ENCODE measurements around the gene TSPAN3. TPM values are rescaled to one million over a fixed set of nuclear protein-coding genes. Genes with fewer than 3 reads are reported as not detected.

TSPAN3 gene
- total RNA-seq, 1 experiment from 2014 or later, result 140 TPM

DNA sequence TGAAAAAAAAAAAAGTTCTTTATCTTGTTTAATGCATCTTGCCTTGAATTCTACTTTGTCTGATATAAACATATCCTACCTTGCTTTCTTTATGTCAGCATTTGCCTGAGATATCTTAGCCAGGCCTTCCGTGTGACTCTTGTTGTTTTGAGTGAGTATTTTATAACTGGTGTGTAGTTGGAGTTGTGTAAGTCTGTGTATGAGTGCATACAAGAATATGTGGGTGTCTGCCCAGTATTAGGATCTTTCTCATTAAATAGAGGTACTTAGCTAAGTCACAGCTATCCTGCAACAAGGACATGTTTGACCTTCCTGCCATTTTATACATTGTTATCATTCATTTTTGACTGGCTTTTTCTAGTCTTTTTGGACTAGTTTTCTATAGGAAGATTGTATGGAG lies 22.5 kb upstream of the TSPAN3 start:
- no TSS peak for BruUV-seq (replicated peaks)
- Histone ChIP-seq H3K4me1 (ENCODE audit: insufficient read depth, low read length) (no peaks in the 10 kb centered on the region), H4K20me1 (ENCODE audit: low read length) (no peaks in the 10 kb centered on the region), H3K9ac (ENCODE audit: low read length) (no peak overlapping the region), H3K36me3 (ENCODE audit: low read depth, low read length) (no peaks in the 10 kb centered on the region), H3K4me3 (ENCODE audit: low read length) (no peak overlapping the region), H2AFZ (ENCODE audit: low read length) (no peak overlapping the region), H3K9me3 (ENCODE audit: low read length) (no peaks in the 10 kb centered on the region), H3K4me2 (ENCODE audit: low read length) (no peak overlapping the region), H3K27ac (ENCODE audit: low read length) (no peak overlapping the region), H3K79me2 (ENCODE audit: low read length) (no peaks in the 10 kb centered on the region), H3K27me3 (ENCODE audit: low read length) (no peaks in the 10 kb centered on the region), H3K9me2 (replicated peaks; ENCODE audit: low read length) (no peaks in the 10 kb centered on the region), H3F3A (ENCODE audit: low read length, unreplicated experiment) (no peaks in the 10 kb centered on the region)
- ATAC-seq (no peak), DNase-seq (no peak)
- ChIA-PET CTCF (no interaction called here), POLR2A (ENCODE audit: unreplicated experiment) (no interaction called here)
- intact Hi-C loops (cut with micrococcal nuclease), result no loop called here
- TF ChIP-seq EZH2 (IDR thresholded peaks at IDR 0.05; ENCODE audit: low read length, unreplicated experiment) (no peak), EZH2phosphoT487 (IDR thresholded peaks at IDR 0.05; ENCODE audit: borderline replicate concordance, low read length) (no peak)
- TF ChIP-seq, protein P1, sequence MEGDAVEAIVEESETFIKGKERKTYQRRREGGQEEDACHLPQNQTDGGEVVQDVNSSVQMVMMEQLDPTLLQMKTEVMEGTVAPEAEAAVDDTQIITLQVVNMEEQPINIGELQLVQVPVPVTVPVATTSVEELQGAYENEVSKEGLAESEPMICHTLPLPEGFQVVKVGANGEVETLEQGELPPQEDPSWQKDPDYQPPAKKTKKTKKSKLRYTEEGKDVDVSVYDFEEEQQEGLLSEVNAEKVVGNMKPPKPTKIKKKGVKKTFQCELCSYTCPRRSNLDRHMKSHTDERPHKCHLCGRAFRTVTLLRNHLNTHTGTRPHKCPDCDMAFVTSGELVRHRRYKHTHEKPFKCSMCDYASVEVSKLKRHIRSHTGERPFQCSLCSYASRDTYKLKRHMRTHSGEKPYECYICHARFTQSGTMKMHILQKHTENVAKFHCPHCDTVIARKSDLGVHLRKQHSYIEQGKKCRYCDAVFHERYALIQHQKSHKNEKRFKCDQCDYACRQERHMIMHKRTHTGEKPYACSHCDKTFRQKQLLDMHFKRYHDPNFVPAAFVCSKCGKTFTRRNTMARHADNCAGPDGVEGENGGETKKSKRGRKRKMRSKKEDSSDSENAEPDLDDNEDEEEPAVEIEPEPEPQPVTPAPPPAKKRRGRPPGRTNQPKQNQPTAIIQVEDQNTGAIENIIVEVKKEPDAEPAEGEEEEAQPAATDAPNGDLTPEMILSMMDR (conservative IDR thresholded peaks at IDR 0.05; ENCODE audit: low read depth, low read length), result no peak

DNA sequence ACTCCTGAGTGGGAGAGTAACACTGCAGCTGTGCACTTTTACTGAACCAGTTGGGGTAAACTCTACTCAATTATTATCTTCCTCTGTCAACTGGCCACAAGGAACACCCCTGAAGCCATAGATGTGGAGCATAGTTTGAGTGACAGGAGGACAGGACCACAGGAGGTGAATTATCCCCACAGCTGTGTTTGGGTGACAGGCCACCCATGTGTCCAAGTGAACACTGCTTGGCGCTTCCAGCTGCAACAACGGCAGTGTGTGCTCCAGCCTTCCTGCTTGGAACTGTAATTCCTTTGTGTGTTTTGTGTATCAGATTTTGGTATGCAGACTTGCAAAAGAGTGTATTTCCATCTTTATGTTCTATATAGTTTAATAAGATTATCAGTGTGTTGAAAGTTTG lies 20.2 kb upstream of the TSPAN3 start:
- Histone ChIP-seq H3F3A (ENCODE audit: low read length, unreplicated experiment) (no peaks in the 10 kb centered on the region), H3K36me3 (ENCODE audit: low read depth, low read length) (no peaks in the 10 kb centered on the region), H3K4me1 (ENCODE audit: insufficient read depth, low read length) (no peaks in the 10 kb centered on the region), H3K9ac (ENCODE audit: low read length) (no peak overlapping the region), H3K4me2 (ENCODE audit: low read length) (no peak overlapping the region), H4K20me1 (ENCODE audit: low read length) (no peaks in the 10 kb centered on the region), H3K9me3 (ENCODE audit: low read length) (no peaks in the 10 kb centered on the region), H3K79me2 (ENCODE audit: low read length) (no peaks in the 10 kb centered on the region), H3K27ac (ENCODE audit: low read length) (no peak overlapping the region), H3K9me2 (replicated peaks; ENCODE audit: low read length) (no peaks in the 10 kb centered on the region), H3K4me3 (ENCODE audit: low read length) (no peak overlapping the region), H3K27me3 (ENCODE audit: low read length) (no peaks in the 10 kb centered on the region), H2AFZ (ENCODE audit: low read length) (no peak overlapping the region)
- intact Hi-C loops (cut with micrococcal nuclease), result no loop called here
- ChIA-PET CTCF (no interaction called here), POLR2A (ENCODE audit: unreplicated experiment) (no interaction called here)
- BruUV-seq (replicated peaks), result no TSS peak
- DNase-seq, result no peak
- ATAC-seq, result no peak
- no peak for TF ChIP-seq EZH2phosphoT487 (IDR thresholded peaks at IDR 0.05; ENCODE audit: borderline replicate concordance, low read length)
- TF ChIP-seq EZH2 (IDR thresholded peaks at IDR 0.05; ENCODE audit: low read length, unreplicated experiment), result no peak
- TF ChIP-seq, protein P1 (conservative IDR thresholded peaks at IDR 0.05; ENCODE audit: low read depth, low read length), result no peak

DNA sequence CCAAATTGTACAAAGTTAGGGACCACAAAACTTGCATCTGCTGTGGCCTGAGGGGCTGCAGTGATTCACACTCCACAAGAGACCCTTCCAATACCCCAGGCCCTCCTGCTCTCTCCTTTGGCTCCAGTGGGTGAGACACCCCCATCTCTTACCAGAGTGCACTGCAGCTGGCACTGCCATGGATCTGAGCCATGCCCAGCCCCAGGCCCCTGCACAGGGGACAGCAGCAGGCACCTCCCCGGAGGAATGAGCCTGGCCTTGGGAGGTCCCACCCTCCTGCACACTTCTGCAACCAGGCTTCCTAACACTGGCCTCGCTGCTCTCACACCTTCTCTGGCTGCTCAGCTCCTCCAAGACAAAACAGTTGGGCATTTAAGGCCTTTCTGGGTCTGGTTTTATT lies 16.3 kb upstream of the TSPAN3 start:
- H3K4me1 ChIP-seq (ENCODE audit: insufficient read depth, low read length), result peaks cover 6% of the 10 kb centered on the region
- no peak overlapping the region for H2AFZ ChIP-seq (ENCODE audit: low read length)
- intact Hi-C loops (cut with micrococcal nuclease), result no loop called here
- no peaks in the 10 kb centered on the region for H3K27me3 ChIP-seq (ENCODE audit: low read length)
- H3K4me3 ChIP-seq (ENCODE audit: low read length), result no peak overlapping the region
- ChIA-PET CTCF (no interaction called here), POLR2A (ENCODE audit: unreplicated experiment) (no interaction called here)
- no peaks in the 10 kb centered on the region for H3K79me2 ChIP-seq (ENCODE audit: low read length)
- no peak overlapping the region for H3K9ac ChIP-seq (ENCODE audit: low read length)
- ATAC-seq (no peak), DNase-seq (no peak)
- no peaks in the 10 kb centered on the region for H4K20me1 ChIP-seq (ENCODE audit: low read length)
- TF ChIP-seq, protein P1 (conservative IDR thresholded peaks at IDR 0.05; ENCODE audit: low read depth, low read length), result no peak
- TF ChIP-seq EZH2 (IDR thresholded peaks at IDR 0.05; ENCODE audit: low read length, unreplicated experiment) (no peak), EZH2phosphoT487 (IDR thresholded peaks at IDR 0.05; ENCODE audit: borderline replicate concordance, low read length) (no peak)
- no peaks in the 10 kb centered on the region for H3K9me2 ChIP-seq (replicated peaks; ENCODE audit: low read length)
- no TSS peak for BruUV-seq (replicated peaks)
- H3K9me3 ChIP-seq (ENCODE audit: low read length), result no peaks in the 10 kb centered on the region
- no peak overlapping the region for H3K4me2 ChIP-seq (ENCODE audit: low read length)
- no peaks in the 10 kb centered on the region for H3F3A ChIP-seq (ENCODE audit: low read length, unreplicated experiment)
- no peaks in the 10 kb centered on the region for H3K36me3 ChIP-seq (ENCODE audit: low read depth, low read length)
- H3K27ac ChIP-seq (ENCODE audit: low read length), result no peak overlapping the region

Data from PC-3 (cell line).